ENCODE data around the gene GPAM.
"Not testable (repeated sequence)": the region's sequence is repeated elsewhere in the genome, so short reads cannot be mapped to it uniquely, and the experiment has no call there.

The GPAM gene

DNA sequence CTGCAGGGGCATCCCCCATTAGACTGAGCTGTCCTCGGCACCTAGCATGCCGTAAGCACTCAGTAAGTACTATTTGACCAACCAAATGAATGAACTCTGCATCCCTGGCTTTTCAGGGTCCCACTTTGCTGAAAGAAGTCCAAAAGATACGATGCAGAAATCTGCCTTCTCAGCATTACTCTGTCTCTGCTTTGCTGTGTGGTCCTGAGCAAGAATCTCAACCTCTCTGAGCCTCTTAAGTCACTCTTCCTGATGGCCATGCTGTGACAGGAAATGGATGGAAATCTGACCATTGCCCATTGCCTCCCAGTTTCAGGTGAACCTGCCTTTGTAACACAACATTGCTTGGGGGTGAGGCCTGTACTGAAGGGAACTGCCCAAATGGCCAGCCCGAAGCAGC is 48.0 kb downstream of the GPAM start:
- no peak for DNase-seq (ENCODE audit: low read depth)

- no peak for DNase-seq (ENCODE audit: low read depth)
Measured at GRCh38 chr10:112132435-112132834, 51.1 kb downstream of the GPAM start.

- DNase-seq (ENCODE audit: low read depth): no peak
Measured at GRCh38 chr10:112131996-112132395, 51.6 kb downstream of the GPAM start.

- no peak for DNase-seq (ENCODE audit: low read depth)
Measured at GRCh38 chr10:112131346-112131745, 52.2 kb downstream of the GPAM start.

DNA sequence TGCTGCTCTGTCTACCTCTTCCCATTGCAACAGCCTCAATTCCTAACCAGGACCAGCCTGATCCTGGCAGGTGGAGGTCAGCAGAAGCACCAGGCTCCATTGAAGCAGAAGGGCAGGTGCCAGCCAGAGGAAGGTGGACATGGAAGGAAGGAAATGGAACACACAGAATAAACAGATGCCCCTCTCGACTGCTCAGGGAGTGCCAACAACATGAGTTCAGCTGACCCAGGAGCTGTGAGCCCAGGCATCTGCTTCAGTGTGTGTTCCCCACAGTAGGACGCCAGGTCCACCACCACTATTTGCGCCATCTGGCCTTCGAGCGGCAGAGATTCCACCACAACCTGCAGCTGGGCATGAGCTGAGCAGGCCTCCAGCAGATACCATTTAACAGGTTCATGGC is 56.7 kb downstream of the GPAM start:
- DNase-seq (ENCODE audit: low read depth): no peak

GRCh38 chr10:112126172-112126571 is 57.4 kb downstream of the GPAM start:
- DNase-seq (ENCODE audit: low read depth): no peak

- no peak for DNase-seq (ENCODE audit: low read depth)
Measured at GRCh38 chr10:112124866-112125265, 58.7 kb downstream of the GPAM start.

- no peak for DNase-seq (ENCODE audit: low read depth)
Measured at GRCh38 chr10:112122827-112123226, 60.7 kb downstream of the GPAM start.

GRCh38 chr10:112120491-112120890 is 63.1 kb downstream of the GPAM start:
- DNase-seq (ENCODE audit: low read depth): no peak

DNA sequence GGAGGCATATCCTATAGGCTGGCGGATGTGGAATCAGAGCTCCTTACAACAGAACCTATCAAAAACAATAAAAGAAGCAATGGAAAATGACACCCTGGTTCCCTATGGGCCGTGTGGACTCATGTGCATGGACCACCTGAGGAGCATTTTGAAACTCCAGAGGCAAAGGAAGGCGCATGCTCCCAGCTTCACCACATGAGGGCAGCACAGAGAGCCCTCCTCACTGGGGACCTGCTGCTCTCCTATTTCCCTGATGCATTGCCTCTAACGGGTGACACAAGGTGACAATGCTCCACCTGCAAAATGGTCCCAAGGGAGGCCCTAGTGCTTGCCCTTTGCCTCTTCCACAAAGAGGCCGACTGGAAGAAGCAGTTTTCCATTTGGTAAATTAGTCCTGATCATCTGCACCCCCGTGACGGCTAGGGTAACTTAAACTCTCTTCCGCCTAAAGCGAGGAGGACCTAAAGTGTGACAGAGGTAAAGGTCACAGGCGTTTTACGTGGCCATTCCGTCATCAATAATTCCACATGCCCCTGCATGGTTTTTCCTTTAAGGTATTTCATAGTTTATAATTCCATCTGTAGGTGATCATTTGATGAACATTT is 67.7 kb downstream of the GPAM start:
- no peak for DNase-seq (ENCODE audit: low read depth)

DNA sequence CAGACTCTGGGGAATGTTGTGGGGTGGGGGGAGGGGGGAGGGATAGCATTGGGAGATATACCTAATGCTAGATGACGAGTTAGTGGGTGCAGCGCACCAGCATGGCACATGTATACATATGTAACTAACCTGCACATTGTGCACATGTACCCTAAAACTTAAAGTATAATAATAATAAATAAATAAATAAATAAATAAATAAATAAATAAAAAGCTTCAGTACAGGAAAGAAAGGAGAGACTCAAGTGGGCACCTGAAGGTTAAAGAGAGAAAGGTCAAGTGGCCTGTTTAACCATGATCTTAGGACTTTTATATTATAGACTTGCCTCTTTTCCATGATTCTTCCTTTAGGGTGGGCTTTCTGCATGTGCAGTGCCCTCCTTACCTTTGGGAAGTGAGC is 73.8 kb downstream of the GPAM start:
- DNase-seq (ENCODE audit: low read depth): not testable (repeated sequence)

All from CMK (cell line).